Raji (cell line): ENCODE data around the gene TPSB2.

Experiments used
- POLR2A ChIP-seq: IDR thresholded peaks from 2 replicates; pipeline ENCODE4 v1.6.1; 2011; ENCODE audit warnings: low read depth, low read length, control low read depth; ENCODE audit not compliant: insufficient read depth

The TPSB2 gene

GRCh38 chr16:1200014-1200627, 29.9 kb downstream of the TPSB2 start:
- no peak for TF ChIP-seq POLR2A

GRCh38 chr16:1199347-1200013, 30.5 kb downstream of the TPSB2 start:
- TF ChIP-seq POLR2A: no peak

- no peak for TF ChIP-seq POLR2A
Observed at GRCh38 chr16:1198194-1198593, 31.8 kb downstream of the TPSB2 start.

GRCh38 chr16:1197237-1197866, 32.6 kb downstream of the TPSB2 start:
- TF ChIP-seq POLR2A: no peak

- TF ChIP-seq POLR2A: no peak
Observed at GRCh38 chr16:1196494-1196893, 33.5 kb downstream of the TPSB2 start.

- no peak for TF ChIP-seq POLR2A
Observed at GRCh38 chr16:1195393-1195666, 34.7 kb downstream of the TPSB2 start.

GRCh38 chr16:1194665-1195392, 35.2 kb downstream of the TPSB2 start:
- TF ChIP-seq POLR2A: no peak

- no peak for TF ChIP-seq POLR2A
Observed at GRCh38 chr16:1193825-1194581, 36.0 kb downstream of the TPSB2 start.

GRCh38 chr16:1193143-1193824, 36.7 kb downstream of the TPSB2 start:
- TF ChIP-seq POLR2A: no peak

GRCh38 chr16:1192384-1193073, 37.5 kb downstream of the TPSB2 start:
- TF ChIP-seq POLR2A: no peak

GRCh38 chr16:1189455-1189854, 40.5 kb downstream of the TPSB2 start:
- no peak for TF ChIP-seq POLR2A

GRCh38 chr16:1188432-1189189, 41.4 kb downstream of the TPSB2 start:
- TF ChIP-seq POLR2A: no peak

- no peak for TF ChIP-seq POLR2A
Observed at GRCh38 chr16:1184980-1185379, 45.0 kb downstream of the TPSB2 start.
